ENCODE results near the gene IGF1R. TPM values are rescaled to one million over a fixed set of nuclear protein-coding genes. Genes with fewer than 3 reads are reported as not detected.

The IGF1R gene
- total RNA-seq, 4 donors from 2014 or later = 49.4 to 239 (median 109) TPM

DNA sequence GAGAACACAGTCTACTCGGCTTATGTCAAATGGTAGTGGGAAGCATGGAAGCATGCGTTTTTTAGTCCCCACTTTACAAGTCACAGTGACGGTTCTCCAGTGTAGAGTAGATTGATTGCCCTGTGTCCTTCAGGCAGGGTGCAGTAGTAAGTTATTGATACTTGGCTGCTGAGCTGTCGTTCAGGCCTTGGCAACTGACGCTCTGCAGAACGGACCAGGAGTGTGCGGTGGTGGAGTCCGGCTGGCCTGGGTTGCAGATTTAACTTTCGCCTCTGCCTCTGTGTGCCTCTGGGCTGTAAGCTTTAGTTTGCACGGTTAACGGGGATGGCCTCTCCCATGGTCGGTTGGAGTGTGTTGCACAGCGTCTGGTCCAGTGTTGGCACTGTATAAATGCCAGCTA lies 58.6 kb downstream of the IGF1R start:
- no peak for DNase-seq
- no peaks in the 10 kb centered on the region for H3K27me3 ChIP-seq
- intact Hi-C loops (cut with DNase I; ENCODE audit: low total_unique reads) (loop anchor here (1.0 kb wide), 1 partner anchor 46 kb away; no protein-coding TSS in a partner anchor), in situ Hi-C loops (cut with MboI; ENCODE audit: low pct_ligation_motif_present in 1 of 4, low pct_unique_long_range_greater_than_20kb in 1 of 4, low sequenced_read_pairs in 3 of 4) (no loop called here)
- no peak overlapping the region for H3K27ac ChIP-seq
- peaks cover 0 to 24% (median 7%) of the 10 kb centered on the region in 4 donors for H3K4me1 ChIP-seq
- WGBS, 2 donors (ENCODE audit: low coverage in 1 of 2) = 72 to 87% methylated on average over 3 to 13 of the region's 13 CpGs
- no peaks in the 10 kb centered on the region for H3K36me3 ChIP-seq
- H3K9me3 ChIP-seq = no peaks in the 10 kb centered on the region
- no peak overlapping the region for H3K4me3 ChIP-seq
- TF ChIP-seq EP300 (IDR thresholded peaks at IDR 0.05; ENCODE audit: low read depth) (no peak), POLR2A (IDR thresholded peaks at IDR 0.05) (no peak), POLR2AphosphoS5 (IDR thresholded peaks at IDR 0.05) (no peak)
- TF ChIP-seq, protein P1, sequence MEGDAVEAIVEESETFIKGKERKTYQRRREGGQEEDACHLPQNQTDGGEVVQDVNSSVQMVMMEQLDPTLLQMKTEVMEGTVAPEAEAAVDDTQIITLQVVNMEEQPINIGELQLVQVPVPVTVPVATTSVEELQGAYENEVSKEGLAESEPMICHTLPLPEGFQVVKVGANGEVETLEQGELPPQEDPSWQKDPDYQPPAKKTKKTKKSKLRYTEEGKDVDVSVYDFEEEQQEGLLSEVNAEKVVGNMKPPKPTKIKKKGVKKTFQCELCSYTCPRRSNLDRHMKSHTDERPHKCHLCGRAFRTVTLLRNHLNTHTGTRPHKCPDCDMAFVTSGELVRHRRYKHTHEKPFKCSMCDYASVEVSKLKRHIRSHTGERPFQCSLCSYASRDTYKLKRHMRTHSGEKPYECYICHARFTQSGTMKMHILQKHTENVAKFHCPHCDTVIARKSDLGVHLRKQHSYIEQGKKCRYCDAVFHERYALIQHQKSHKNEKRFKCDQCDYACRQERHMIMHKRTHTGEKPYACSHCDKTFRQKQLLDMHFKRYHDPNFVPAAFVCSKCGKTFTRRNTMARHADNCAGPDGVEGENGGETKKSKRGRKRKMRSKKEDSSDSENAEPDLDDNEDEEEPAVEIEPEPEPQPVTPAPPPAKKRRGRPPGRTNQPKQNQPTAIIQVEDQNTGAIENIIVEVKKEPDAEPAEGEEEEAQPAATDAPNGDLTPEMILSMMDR (IDR thresholded peaks at IDR 0.05) = no peak

GRCh38 chr15:98708037-98708590 lies 59.8 kb downstream of the IGF1R start:
- WGBS, 2 donors (ENCODE audit: low coverage in 1 of 2) = 86% methylated on average over 10 of the region's 10 CpGs; no CpG with 5 or more reads in 1 of the 2 donors
- in situ Hi-C loops (cut with MboI; ENCODE audit: low pct_ligation_motif_present in 1 of 4, low pct_unique_long_range_greater_than_20kb in 1 of 4, low sequenced_read_pairs in 3 of 4) = no loop called here
- H3K4me3 ChIP-seq = no peak overlapping the region
- no peaks in the 10 kb centered on the region for H3K9me3 ChIP-seq
- no peaks in the 10 kb centered on the region for H3K36me3 ChIP-seq
- no peak overlapping the region for H3K27ac ChIP-seq
- TF ChIP-seq EP300 (IDR thresholded peaks at IDR 0.05; ENCODE audit: low read depth) (no peak), POLR2AphosphoS5 (IDR thresholded peaks at IDR 0.05) (no peak), POLR2A (IDR thresholded peaks at IDR 0.05) (no peak)
- TF ChIP-seq, protein P1 (IDR thresholded peaks at IDR 0.05) = no peak
- intact Hi-C loops (cut with DNase I; ENCODE audit: low total_unique reads) = no loop called here
- DNase-seq = no peak
- no peaks in the 10 kb centered on the region for H3K27me3 ChIP-seq
- H3K4me1 ChIP-seq = peaks cover 0 to 20% (median 4%) of the 10 kb centered on the region in 4 donors

- Histone ChIP-seq H3K27ac (no peak overlapping the region), H3K4me1 (peaks cover 9 to 35% (median 23%) of the 10 kb centered on the region in 4 donors), H3K27me3 (no peaks in the 10 kb centered on the region), H3K9me3 (no peaks in the 10 kb centered on the region), H3K4me3 (no peak overlapping the region), H3K36me3 (no peaks in the 10 kb centered on the region)
- in situ Hi-C loops (cut with MboI; ENCODE audit: low pct_ligation_motif_present in 1 of 4, low pct_unique_long_range_greater_than_20kb in 1 of 4, low sequenced_read_pairs in 3 of 4) = no loop called here
- WGBS, 2 donors (ENCODE audit: low coverage in 1 of 2) = 68% methylated on average over 2 of the region's 2 CpGs; no CpG with 5 or more reads in 1 of the 2 donors
- intact Hi-C loops (cut with DNase I; ENCODE audit: low total_unique reads) = no loop called here
- no peak for TF ChIP-seq POLR2A (IDR thresholded peaks at IDR 0.05)
- TF ChIP-seq EP300 (IDR thresholded peaks at IDR 0.05; ENCODE audit: low read depth) = no peak
- no peak for TF ChIP-seq POLR2AphosphoS5 (IDR thresholded peaks at IDR 0.05)
- TF ChIP-seq, protein P1 (IDR thresholded peaks at IDR 0.05) = no peak
- no peak for DNase-seq
These were observed 63.5 kb downstream of the IGF1R start for GRCh38 chr15:98711810-98712209.

DNA sequence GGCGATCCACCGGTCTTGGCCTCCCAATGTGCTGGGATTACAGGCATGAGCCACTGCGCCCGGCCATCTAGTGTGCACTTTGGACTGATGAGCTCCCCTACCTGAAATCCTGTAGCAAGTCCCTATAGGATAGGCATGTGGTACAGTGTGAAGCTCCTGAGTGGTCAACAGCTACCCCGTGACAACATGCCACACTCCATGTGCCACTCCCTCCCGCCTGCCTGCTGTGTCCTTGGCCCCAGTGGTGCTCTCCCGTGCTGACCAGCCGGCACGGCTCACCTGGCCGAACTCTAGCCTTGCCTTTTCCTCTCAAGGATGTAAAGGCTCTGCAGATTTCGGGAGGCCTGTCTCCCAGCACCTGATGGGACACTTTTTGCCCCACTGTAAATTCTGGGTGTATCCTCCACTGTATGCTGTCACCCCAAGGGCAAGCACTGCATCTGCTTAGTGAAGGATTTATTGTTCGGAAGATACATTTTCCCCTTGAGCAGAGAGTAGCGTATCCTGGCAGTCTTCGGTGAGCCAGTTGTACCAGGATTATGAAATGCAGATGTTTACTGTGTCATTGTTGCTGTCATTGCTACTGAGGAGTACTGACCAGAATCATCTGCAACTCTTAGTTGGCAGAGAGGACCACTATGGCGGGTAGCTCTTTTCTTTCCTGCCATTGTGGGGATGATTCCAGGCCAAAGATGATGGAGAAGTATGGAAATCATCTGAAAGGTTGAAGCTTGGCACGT lies 64.7 kb downstream of the IGF1R start:
- in situ Hi-C loops (cut with MboI; ENCODE audit: low pct_ligation_motif_present in 1 of 4, low pct_unique_long_range_greater_than_20kb in 1 of 4, low sequenced_read_pairs in 3 of 4) = no loop called here

More for the DNA sequence above, 64.7 kb downstream of the IGF1R start:
- 80 to 90% methylated on average over 2 to 16 of the region's 16 CpGs for WGBS, 2 donors (ENCODE audit: low coverage in 1 of 2)
- Histone ChIP-seq H3K9me3 (no peaks in the 10 kb centered on the region), H3K4me1 (peaks cover 9 to 36% (median 23%) of the 10 kb centered on the region in 4 donors), H3K27me3 (no peaks in the 10 kb centered on the region), H3K27ac (peak overlapping the region; percentile 39 to 59 (median 51)), H3K4me3 (no peak overlapping the region), H3K36me3 (no peaks in the 10 kb centered on the region)
- intact Hi-C loops (cut with DNase I; ENCODE audit: low total_unique reads) = no loop called here
- DNase-seq = no peak
- TF ChIP-seq POLR2AphosphoS5 (IDR thresholded peaks at IDR 0.05) = no peak
- TF ChIP-seq, protein P1 (IDR thresholded peaks at IDR 0.05) = no peak
- TF ChIP-seq POLR2A (IDR thresholded peaks at IDR 0.05) = no peak
- no peak for TF ChIP-seq EP300 (IDR thresholded peaks at IDR 0.05; ENCODE audit: low read depth)

Measured in transverse colon (tissue), 4 donors.